Smooth muscle cell (in vitro differentiated cells): ENCODE data around the gene GPR152. TPM values are rescaled to one million over a fixed set of nuclear protein-coding genes. Genes with fewer than 3 reads are reported as not detected.

Experiments used
- DNase-seq: peaks from one replicate; lab custom pipeline; 2025; ENCODE audit not compliant: unreplicated experiment; lab: John Stamatoyannopoulos, UW
- H2AFZ ChIP-seq: fragments of 200-600 bp; sonication (generic); 2 replicates; pipeline ENCODE4 v1.6.0; 2016; ENCODE audit warnings: antibody characterized with exemption, low read depth, mild to moderate bottlenecking
- H3F3A ChIP-seq: fragments of 200-600 bp; sonication (generic); 2 replicates; pipeline ENCODE4 v1.6.0; 2017; ENCODE audit warnings: antibody characterized with exemption, low read depth
- H3K27ac ChIP-seq: fragments of 200-600 bp; sonication (generic); 2 replicates; pipeline ENCODE4 v1.5.1; 2016; ENCODE audit warnings: low read depth, mild to moderate bottlenecking
- H3K27me3 ChIP-seq: fragments of 200-600 bp; sonication (generic); 2 replicates; pipeline ENCODE4 v1.6.1; 2016; ENCODE audit warnings: low read depth, mild to moderate bottlenecking
- H3K36me3 ChIP-seq: fragments of 200-600 bp; sonication (generic); 2 replicates; pipeline ENCODE4 v1.5.1; 2016; ENCODE audit warnings: low read depth
- H3K4me1 ChIP-seq: fragments of 200-600 bp; sonication (generic); 2 replicates; pipeline ENCODE4 v1.5.1; 2016; ENCODE audit warnings: low read depth
- H3K4me2 ChIP-seq: fragments of 200-600 bp; sonication (generic); 2 replicates; pipeline ENCODE4 v1.6.0; 2016; ENCODE audit warnings: mild to moderate bottlenecking
- H3K4me3 ChIP-seq: fragments of 200-600 bp; sonication (generic); 2 replicates; pipeline ENCODE4 v1.5.1; 2016; ENCODE audit warnings: mild to moderate bottlenecking
- H3K79me2 ChIP-seq: fragments of 200-600 bp; sonication (generic); 2 replicates; pipeline ENCODE4 v1.6.0; 2016; ENCODE audit warnings: low read depth, mild to moderate bottlenecking
- H3K9ac ChIP-seq: fragments of 200-600 bp; sonication (generic); 2 replicates; pipeline ENCODE4 v1.6.0; 2016; ENCODE audit warnings: low read depth
- H3K9me3 ChIP-seq: fragments of 200-600 bp; sonication (generic); replicated peaks from 2 replicates; pipeline ENCODE4 v1.5.1; 2016; ENCODE audit warnings: low read depth
- H4K20me1 ChIP-seq: fragments of 200-600 bp; sonication (generic); 2 replicates; pipeline ENCODE4 v1.6.0; 2016; ENCODE audit warnings: low read depth
- WGBS: methylation state at CpG from one replicate; pipeline ENCODE4 v1.1.7; 2016; ENCODE audit warnings: low lambda C conversion rate; 5-methylcytosine and 5-hydroxymethylcytosine counted together
- polyA plus RNA-seq: library from polyadenylated mRNA; unstranded; fragments of >200 nt; fragmentation: Nextera tagmentation; extraction: Ambion mirVana; gene quantifications from 2 replicates; pipeline ENCODE4 v1.2.1, GENCODE V29; 2016
- total RNA-seq: library from RNA; depleted of rRNA; stranded (reverse); fragments of >200 nt; gene quantifications from 2 replicates; pipeline ENCODE4 v1.2.3, GENCODE V29; 2014
- TF ChIP-seq, protein P1 (sequence below): fragments of 200-600 bp; sonication (generic); IDR thresholded peaks from 2 replicates; pipeline ENCODE4 v1.5.1; 2017; ENCODE audit warnings: borderline replicate concordance, mild to moderate bottlenecking, antibody characterized with exemption; ENCODE audit not compliant: insufficient read depth, poor library complexity, severe bottlenecking

Gene GPR152
- total and polyA plus RNA-seq, 2 experiments from 2014 or later, result 0.27 TPM; not detected in 1

DNA sequence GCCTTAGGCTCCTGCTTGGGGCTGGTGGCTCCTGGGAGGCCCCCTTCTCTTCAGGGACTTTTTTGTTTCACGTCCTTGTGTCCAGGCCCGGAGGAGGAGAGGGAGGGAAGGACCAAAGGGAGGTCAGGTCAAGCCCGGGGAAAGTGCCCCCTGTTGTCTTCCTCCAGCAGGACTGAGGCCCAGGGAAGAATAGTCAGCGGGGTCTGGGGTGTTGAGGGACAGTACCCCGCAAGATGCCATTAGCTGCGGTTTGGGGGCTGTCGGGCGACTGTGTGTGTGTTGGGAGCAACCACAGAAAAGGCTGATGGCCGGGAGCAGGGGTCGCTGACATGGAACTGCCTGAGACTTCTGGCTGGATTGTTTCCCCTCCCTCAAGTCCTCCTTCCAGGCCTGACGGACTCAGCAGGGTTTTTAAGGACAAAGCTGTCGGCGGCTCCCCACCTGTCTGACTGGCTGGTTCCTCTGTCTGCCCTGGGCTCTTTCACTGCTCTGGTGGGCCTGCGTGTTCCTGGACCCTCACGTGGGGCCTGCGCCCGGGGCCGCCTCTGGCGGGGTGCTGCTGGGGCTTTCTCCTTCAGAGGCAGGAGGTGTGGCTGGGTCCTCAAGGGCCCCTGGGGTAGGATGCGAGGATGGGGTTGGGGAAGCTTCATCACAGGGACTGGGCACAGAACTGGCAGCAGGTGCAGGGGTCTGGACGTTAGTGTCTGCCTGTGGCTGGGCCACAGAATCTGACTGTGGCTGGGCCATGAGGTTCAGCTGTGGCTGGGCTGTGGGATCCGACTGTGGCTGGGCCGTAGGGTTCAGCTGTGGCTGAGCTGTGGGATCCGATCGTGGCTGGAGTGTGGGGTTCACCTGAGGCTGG is 1.5 kb downstream of the GPR152 start:
- no peak for DNase-seq
- no peaks in the 10 kb centered on the region for H3K79me2 ChIP-seq
- WGBS, result 93% methylated on average over 23 of the region's 25 CpGs

DNA sequence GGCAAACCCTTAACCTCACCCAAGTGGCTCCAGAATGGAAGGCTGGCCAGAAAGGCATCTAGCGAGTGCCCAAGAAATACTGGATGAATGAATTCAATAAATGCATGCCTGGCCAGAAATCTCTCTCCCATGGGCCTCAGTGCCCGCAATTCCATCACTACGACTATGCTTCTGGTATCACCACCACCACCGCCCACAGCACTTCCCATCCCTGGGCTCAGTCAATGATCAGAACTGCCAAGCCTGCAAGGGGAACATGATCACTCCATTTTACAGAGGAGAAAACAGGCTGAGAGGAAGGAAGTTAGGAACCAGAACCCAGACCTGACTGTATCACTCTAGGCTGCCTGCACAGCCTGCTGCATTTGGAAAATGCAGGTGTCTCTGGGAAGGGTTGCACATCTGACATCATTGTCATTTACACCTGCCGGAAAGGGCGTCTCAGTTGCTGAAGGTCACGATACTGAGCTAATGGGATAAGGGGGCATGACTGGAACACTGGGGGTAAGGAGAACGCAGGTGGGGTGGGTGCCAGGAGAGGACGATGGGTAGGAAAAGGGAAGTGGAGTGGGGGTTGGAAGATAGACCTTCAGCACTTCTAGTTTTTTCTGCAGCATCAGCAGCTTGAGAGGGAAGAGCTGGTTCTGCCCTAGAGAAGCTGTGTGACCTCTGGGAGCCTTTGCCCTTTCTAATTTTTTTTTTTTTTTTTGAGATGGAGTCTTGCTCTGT is 3.2 kb downstream of the GPR152 start:
- no peak for DNase-seq
- no peaks in the 10 kb centered on the region for H3K36me3 ChIP-seq
- no peaks in the 10 kb centered on the region for H3K9me3 ChIP-seq
- H3K4me1 ChIP-seq, result no peaks in the 10 kb centered on the region
- no peaks in the 10 kb centered on the region for H3K27me3 ChIP-seq
- H3K27ac ChIP-seq, result no peak overlapping the region
- H3K9ac ChIP-seq, result no peak overlapping the region
- H3K4me2 ChIP-seq, result no peak overlapping the region
- no peaks in the 10 kb centered on the region for H4K20me1 ChIP-seq
- no peaks in the 10 kb centered on the region for H3K79me2 ChIP-seq
- 90% methylated on average over 9 of the region's 9 CpGs for WGBS
- TF ChIP-seq, protein P1, sequence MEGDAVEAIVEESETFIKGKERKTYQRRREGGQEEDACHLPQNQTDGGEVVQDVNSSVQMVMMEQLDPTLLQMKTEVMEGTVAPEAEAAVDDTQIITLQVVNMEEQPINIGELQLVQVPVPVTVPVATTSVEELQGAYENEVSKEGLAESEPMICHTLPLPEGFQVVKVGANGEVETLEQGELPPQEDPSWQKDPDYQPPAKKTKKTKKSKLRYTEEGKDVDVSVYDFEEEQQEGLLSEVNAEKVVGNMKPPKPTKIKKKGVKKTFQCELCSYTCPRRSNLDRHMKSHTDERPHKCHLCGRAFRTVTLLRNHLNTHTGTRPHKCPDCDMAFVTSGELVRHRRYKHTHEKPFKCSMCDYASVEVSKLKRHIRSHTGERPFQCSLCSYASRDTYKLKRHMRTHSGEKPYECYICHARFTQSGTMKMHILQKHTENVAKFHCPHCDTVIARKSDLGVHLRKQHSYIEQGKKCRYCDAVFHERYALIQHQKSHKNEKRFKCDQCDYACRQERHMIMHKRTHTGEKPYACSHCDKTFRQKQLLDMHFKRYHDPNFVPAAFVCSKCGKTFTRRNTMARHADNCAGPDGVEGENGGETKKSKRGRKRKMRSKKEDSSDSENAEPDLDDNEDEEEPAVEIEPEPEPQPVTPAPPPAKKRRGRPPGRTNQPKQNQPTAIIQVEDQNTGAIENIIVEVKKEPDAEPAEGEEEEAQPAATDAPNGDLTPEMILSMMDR, result no peak
- no peaks in the 10 kb centered on the region for H3F3A ChIP-seq
- H2AFZ ChIP-seq, result no peak overlapping the region
- H3K4me3 ChIP-seq, result no peak overlapping the region

More for the DNA sequence above, 1.5 kb downstream of the GPR152 start:
- H3K9me3 ChIP-seq, result no peaks in the 10 kb centered on the region
- H3K27me3 ChIP-seq, result no peaks in the 10 kb centered on the region
- no peaks in the 10 kb centered on the region for H3F3A ChIP-seq
- no peak overlapping the region for H3K4me2 ChIP-seq
- H3K4me3 ChIP-seq, result no peak overlapping the region
- no peak overlapping the region for H3K9ac ChIP-seq
- no peaks in the 10 kb centered on the region for H4K20me1 ChIP-seq
- no peaks in the 10 kb centered on the region for H3K4me1 ChIP-seq
- TF ChIP-seq, protein P1, result no peak
- no peak overlapping the region for H2AFZ ChIP-seq
- H3K27ac ChIP-seq, result no peak overlapping the region
- H3K36me3 ChIP-seq, result no peaks in the 10 kb centered on the region

DNA sequence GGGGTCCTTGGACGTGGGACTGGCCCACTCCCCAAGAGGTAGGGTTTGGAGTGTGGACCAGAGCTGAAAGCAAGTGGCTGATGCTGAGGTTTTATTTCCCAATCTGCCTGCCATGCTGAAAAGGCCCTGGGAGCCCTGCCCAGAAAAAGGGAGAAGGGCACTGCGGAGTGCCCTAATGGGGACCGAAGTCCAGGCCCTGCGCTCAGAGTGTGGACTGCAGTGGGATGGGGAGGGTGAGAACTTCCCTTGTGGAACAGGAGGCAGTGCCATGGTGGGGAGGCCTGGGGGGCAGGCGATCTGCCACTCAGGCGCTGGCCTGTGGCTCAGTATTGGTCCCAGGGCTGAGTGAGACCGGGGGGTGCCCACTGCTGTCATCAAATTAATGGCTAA is 4.3 kb downstream of the GPR152 start:
- H3K27me3 ChIP-seq, result no peaks in the 10 kb centered on the region
- 97% methylated on average over 7 of the region's 7 CpGs for WGBS
- H3K27ac ChIP-seq, result no peak overlapping the region
- H3K4me1 ChIP-seq, result no peaks in the 10 kb centered on the region
- H3F3A ChIP-seq, result no peaks in the 10 kb centered on the region
- H4K20me1 ChIP-seq, result no peaks in the 10 kb centered on the region
- no peaks in the 10 kb centered on the region for H3K9me3 ChIP-seq
- TF ChIP-seq, protein P1, result no peak
- H3K4me3 ChIP-seq, result no peak overlapping the region
- no peak overlapping the region for H3K9ac ChIP-seq
- DNase-seq, result no peak
- H3K36me3 ChIP-seq, result no peaks in the 10 kb centered on the region
- no peak overlapping the region for H2AFZ ChIP-seq
- H3K4me2 ChIP-seq, result no peak overlapping the region
- H3K79me2 ChIP-seq, result peaks cover under 1% of the 10 kb centered on the region
